HEK293 (cell line): ENCODE results near the gene PDLIM4.

Experiments used
- CTCF ChIA-PET: fragments of 350-600 bp; formaldehyde crosslinking; extraction: SDS; loops from one replicate; lab custom pipeline; 2021; ENCODE audit warnings: antibody characterized with exemption; lab: Yijun Ruan, JAX
- POLR2A ChIA-PET: fragments of 300-600 bp; formaldehyde crosslinking; extraction: SDS; loops from one replicate; lab custom pipeline; 2020; ENCODE audit warnings: antibody characterized with exemption, inconsistent platforms; lab: Yijun Ruan, JAX
- H3K27ac ChIP-seq: fragments of 200-500 bp; sonication (Bioruptor generic); 2 replicates; pipeline ENCODE4 v1.5.1; 2014; ENCODE audit warnings: low read depth, low read length, control low read depth, inconsistent platforms; ENCODE audit errors: extremely low read depth
- H3K36me3 ChIP-seq, 2 experiments: fragments of 200-500 bp in 1 of 2; sonication (Bioruptor generic) in 1 of 2; 1 replicate in 1 of 2; 2 replicates in 1 of 2; pipeline ENCODE4 v1.5.1; 2014 to 2017; ENCODE audit warnings: inconsistent platforms in 2 of 2, low read length in 2 of 2; ENCODE audit not compliant: control insufficient read depth in 2 of 2, insufficient read depth in 1 of 2
- H3K4me1 ChIP-seq: fragments of 200-500 bp; sonication (Bioruptor generic); 2 replicates; pipeline ENCODE4 v1.5.1; 2014; ENCODE audit warnings: mild to moderate bottlenecking, low read length, inconsistent platforms; ENCODE audit not compliant: control insufficient read depth, insufficient read depth
- H3K4me3 ChIP-seq: 2 replicates; pipeline ENCODE4 v1.5.1; 2011; ENCODE audit warnings: low read depth, mild to moderate bottlenecking, control low read depth, low read length, moderate library complexity
- H3K9me3 ChIP-seq: fragments of 200-500 bp; sonication (Bioruptor generic); 2 replicates; pipeline ENCODE4 v1.5.1; 2014; ENCODE audit warnings: low read depth, low read length, inconsistent platforms; ENCODE audit not compliant: control insufficient read depth, insufficient read depth
- BCL11A ChIP-seq: fragments of 450-650 bp; formaldehyde crosslinking; IDR thresholded peaks from 2 replicates; pipeline ENCODE4 v1.5.1; 2016; ENCODE audit warnings: low read depth, missing biosample characterization, missing genetic modification characterization
- OSR2 ChIP-seq: fragments of 450-650 bp; formaldehyde crosslinking; IDR thresholded peaks from 2 replicates; pipeline ENCODE4 v1.5.1; 2016; ENCODE audit warnings: missing biosample characterization, missing genetic modification characterization
- RBAK ChIP-seq: fragments of 450-650 bp; formaldehyde crosslinking; IDR thresholded peaks from 2 replicates; pipeline ENCODE4 v1.5.1; 2016; ENCODE audit warnings: missing biosample characterization, missing genetic modification characterization
- REST ChIP-seq: fragments of 450-650 bp; formaldehyde crosslinking; IDR thresholded peaks from 2 replicates; pipeline ENCODE4 v1.5.1; 2016; ENCODE audit warnings: missing biosample characterization, missing genetic modification characterization
- SCRT1 ChIP-seq: fragments of 450-650 bp; formaldehyde crosslinking; IDR thresholded peaks from 2 replicates; pipeline ENCODE4 v1.5.1; 2016; ENCODE audit warnings: missing biosample characterization, missing genetic modification characterization, borderline replicate concordance
- ZBTB26 ChIP-seq: fragments of 450-650 bp; formaldehyde crosslinking; optimal IDR thresholded peaks from 2 replicates; pipeline ENCODE3; 2016; ENCODE audit warnings: missing biosample characterization, mild to moderate bottlenecking, missing genetic modification characterization
- ZFHX2 ChIP-seq: fragments of 450-650 bp; formaldehyde crosslinking; conservative IDR thresholded peaks from 2 replicates; pipeline ENCODE4 v1.5.1; 2016; ENCODE audit warnings: missing biosample characterization, missing genetic modification characterization
- ZNF174 ChIP-seq: fragments of 450-650 bp; formaldehyde crosslinking; IDR thresholded peaks from 2 replicates; pipeline ENCODE4 v1.5.0; 2017; ENCODE audit warnings: missing biosample characterization, mild to moderate bottlenecking, missing genetic modification characterization
- ZNF19 ChIP-seq: fragments of 450-650 bp; formaldehyde crosslinking; IDR thresholded peaks from 2 replicates; pipeline ENCODE4; 2016; ENCODE audit warnings: missing biosample characterization, missing genetic modification characterization, low read depth
- ZNF211 ChIP-seq: fragments of 450-650 bp; formaldehyde crosslinking; IDR thresholded peaks from 2 replicates; pipeline ENCODE4 v1.5.1; 2016; ENCODE audit warnings: low read depth, missing biosample characterization, missing genetic modification characterization
- ZNF221 ChIP-seq: fragments of 450-650 bp; formaldehyde crosslinking; IDR thresholded peaks from 2 replicates; pipeline ENCODE4 v1.5.1; 2017; ENCODE audit warnings: missing biosample characterization, missing genetic modification characterization, borderline replicate concordance
- ZNF266 ChIP-seq: fragments of 450-650 bp; formaldehyde crosslinking; IDR thresholded peaks from 2 replicates; pipeline ENCODE4 v1.5.1; 2016; ENCODE audit warnings: missing biosample characterization, missing genetic modification characterization, low read depth
- ZNF274 ChIP-seq, 2 experiments: fragments of 200-500 bp in 1 of 2; fragments of 450-650 bp in 1 of 2; sonication (Bioruptor generic) in 1 of 2; formaldehyde crosslinking in 1 of 2; IDR thresholded peaks; 2 replicates each; pipeline versions ENCODE4 v1.5.1 to v1.6.1; 2014 to 2016; ENCODE audit warnings: borderline replicate concordance in 1 of 2, inconsistent platforms in 1 of 2, low read length in 1 of 2, missing biosample characterization in 1 of 2, missing genetic modification characterization in 1 of 2
- ZNF292 ChIP-seq: fragments of 450-650 bp; formaldehyde crosslinking; IDR thresholded peaks from 2 replicates; pipeline ENCODE4 v1.5.1; 2016; ENCODE audit warnings: low read depth, missing biosample characterization, missing genetic modification characterization, borderline replicate concordance
- ZNF350 ChIP-seq: fragments of 450-650 bp; formaldehyde crosslinking; IDR thresholded peaks from 2 replicates; pipeline ENCODE4 v1.5.0; 2017; ENCODE audit warnings: missing biosample characterization, mild to moderate bottlenecking, missing genetic modification characterization
- ZNF510 ChIP-seq: fragments of 450-650 bp; formaldehyde crosslinking; IDR thresholded peaks from 2 replicates; pipeline ENCODE4 v1.5.1; 2018; ENCODE audit warnings: mild to moderate bottlenecking, missing genetic modification characterization, missing biosample characterization; ENCODE audit not compliant: insufficient replicate concordance
- ZNF558 ChIP-seq: fragments of 450-650 bp; formaldehyde crosslinking; IDR thresholded peaks from 2 replicates; pipeline ENCODE4 v1.5.1; 2016; ENCODE audit warnings: missing biosample characterization, missing genetic modification characterization
- ZNF777 ChIP-seq: fragments of 450-650 bp; formaldehyde crosslinking; IDR thresholded peaks from 2 replicates; pipeline ENCODE4 v1.5.1; 2017; ENCODE audit warnings: missing biosample characterization, missing genetic modification characterization, borderline replicate concordance
- TF ChIP-seq, protein P1 (sequence below): fragments of 450-650 bp; formaldehyde crosslinking; IDR thresholded peaks from 2 replicates; pipeline ENCODE4 v1.5.1; 2016; ENCODE audit warnings: missing biosample characterization, missing genetic modification characterization
- TF ChIP-seq, protein P2 (sequence below): fragments of 450-650 bp; formaldehyde crosslinking; IDR thresholded peaks from 2 replicates; pipeline ENCODE4 v1.5.1; 2016; ENCODE audit warnings: missing biosample characterization, missing genetic modification characterization

The PDLIM4 gene

DNA sequence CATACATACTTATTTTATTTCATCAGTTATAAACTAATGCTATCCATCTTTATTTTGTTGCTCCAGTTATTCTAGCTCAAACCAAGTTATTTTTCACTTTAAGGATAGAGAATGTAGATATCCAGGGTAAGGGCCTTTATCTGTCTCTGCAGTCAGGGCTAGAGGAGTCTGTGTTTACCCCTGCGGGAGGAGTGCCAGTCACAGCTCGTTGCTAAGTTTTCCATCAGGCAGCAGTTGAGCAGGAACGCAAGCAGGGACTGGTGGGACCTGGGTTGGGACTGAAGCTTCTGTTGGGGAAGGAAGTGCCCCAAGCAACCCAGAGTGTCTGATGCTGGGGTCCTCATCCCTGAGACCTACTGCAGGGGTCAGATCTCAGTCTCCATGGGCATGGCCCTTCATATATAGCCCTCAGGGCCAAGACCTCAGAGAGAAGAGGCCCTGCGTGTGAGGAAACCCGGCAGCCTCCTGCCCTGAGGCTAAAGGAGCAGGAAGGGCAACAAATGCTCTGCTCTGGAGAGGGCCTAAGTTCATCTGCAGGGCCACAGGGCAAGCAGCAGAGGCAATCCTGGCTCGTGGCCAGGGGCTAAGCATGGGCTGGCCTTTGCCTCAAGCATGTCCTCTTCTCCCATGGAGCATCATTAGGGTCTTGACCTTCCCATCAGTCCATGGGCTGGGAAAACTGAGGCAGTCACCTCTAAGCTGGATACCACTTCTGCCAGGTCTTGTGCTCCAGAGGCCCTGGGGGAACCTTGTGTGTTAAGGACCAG lies 43.3 kb downstream of the PDLIM4 start:
- Histone ChIP-seq H3K4me3 (no peak overlapping the region), H3K36me3 (no peaks in the 10 kb centered on the region), H3K9me3 (no peaks in the 10 kb centered on the region), H3K27ac (no peak overlapping the region), H3K4me1 (no peaks in the 10 kb centered on the region)
- no peak for TF ChIP-seq ZNF274 (IDR thresholded peaks at IDR 0.05; ENCODE audit: low read length)
- TF ChIP-seq ZNF274 (tag by site-specific recombination; IDR thresholded peaks at IDR 0.05; ENCODE audit: borderline replicate concordance), result no peak
- TF ChIP-seq, protein P1, sequence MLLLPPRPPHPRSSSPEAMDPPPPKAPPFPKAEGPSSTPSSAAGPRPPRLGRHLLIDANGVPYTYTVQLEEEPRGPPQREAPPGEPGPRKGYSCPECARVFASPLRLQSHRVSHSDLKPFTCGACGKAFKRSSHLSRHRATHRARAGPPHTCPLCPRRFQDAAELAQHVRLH, result no peak
- no peak for TF ChIP-seq ZNF221
- no peak for TF ChIP-seq ZNF174 (tag by site-specific recombination)
- TF ChIP-seq ZNF777, result no peak
- TF ChIP-seq, all 188 proteins: peak for 0
- POLR2A ChIA-PET, result no interaction called here
- CTCF ChIA-PET, result interaction anchor here (0.9 kb wide), 1 partner anchor 85 kb away, joined by 3 read pairs; no protein-coding TSS in a partner anchor

DNA sequence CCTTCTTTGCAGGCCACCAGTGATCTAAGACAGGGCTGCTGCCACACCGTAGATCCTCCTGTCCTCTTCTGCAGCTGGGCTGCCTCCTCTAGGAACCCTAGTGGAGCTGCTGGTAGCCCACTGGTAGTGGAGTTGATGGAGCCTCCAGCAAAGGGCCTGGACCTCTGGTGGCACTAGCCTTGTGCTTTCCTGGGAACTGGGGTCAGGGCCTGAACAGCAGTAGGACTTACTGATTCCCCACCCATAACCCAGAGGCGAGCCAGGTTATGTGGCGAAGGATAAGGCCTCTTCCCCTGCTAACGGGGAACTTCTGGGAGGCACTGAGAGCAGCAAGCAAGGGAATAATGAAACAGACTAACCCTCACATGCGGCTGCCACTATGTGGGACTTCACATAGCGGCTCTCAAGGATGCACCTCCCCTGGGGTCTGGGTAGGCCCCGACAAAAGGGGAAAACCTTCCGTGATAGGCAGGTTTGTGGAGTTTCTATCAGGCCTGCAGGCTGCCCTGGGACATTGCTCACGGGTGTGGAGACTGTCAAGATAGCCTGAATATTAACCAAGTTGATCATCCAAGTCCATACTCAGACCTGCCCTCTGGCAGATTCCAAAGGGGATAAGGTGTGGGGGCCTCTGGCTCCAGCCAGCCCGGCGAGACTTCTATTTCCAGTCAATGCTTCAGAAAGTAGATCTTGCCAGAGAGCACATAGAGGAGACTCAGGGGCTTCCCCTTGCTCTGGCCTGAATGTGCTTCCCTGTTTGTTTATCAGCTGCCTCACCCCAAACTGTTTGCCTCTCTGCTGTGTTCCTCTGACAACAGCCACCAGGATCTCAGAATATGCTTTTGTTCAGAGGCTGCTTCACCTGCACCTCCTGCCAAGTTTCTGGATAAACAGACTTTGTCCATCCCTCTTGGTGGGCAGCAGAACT lies 44.1 kb downstream of the PDLIM4 start:
- no peak overlapping the region for H3K4me3 ChIP-seq
- no peaks in the 10 kb centered on the region for H3K4me1 ChIP-seq
- ChIA-PET CTCF (interaction anchor here (0.6 to 1.2 kb wide), 3 partner anchors 9 to 85 kb away, joined by 3 to 5 read pairs (median 3); no protein-coding TSS in a partner anchor), POLR2A (interaction anchor here (0.6 kb wide), 1 partner anchor 68 kb away, joined by 3 read pairs; the partner anchor contains the start of gene SLC22A5)
- H3K36me3 ChIP-seq, result no peaks in the 10 kb centered on the region
- no peak overlapping the region for H3K27ac ChIP-seq
- no peaks in the 10 kb centered on the region for H3K9me3 ChIP-seq
- TF ChIP-seq, protein P2, sequence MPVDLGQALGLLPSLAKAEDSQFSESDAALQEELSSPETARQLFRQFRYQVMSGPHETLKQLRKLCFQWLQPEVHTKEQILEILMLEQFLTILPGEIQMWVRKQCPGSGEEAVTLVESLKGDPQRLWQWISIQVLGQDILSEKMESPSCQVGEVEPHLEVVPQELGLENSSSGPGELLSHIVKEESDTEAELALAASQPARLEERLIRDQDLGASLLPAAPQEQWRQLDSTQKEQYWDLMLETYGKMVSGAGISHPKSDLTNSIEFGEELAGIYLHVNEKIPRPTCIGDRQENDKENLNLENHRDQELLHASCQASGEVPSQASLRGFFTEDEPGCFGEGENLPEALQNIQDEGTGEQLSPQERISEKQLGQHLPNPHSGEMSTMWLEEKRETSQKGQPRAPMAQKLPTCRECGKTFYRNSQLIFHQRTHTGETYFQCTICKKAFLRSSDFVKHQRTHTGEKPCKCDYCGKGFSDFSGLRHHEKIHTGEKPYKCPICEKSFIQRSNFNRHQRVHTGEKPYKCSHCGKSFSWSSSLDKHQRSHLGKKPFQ (tag by site-specific recombination), result no peak
- TF ChIP-seq ZNF558 (tag by site-specific recombination), result no peak
- no peak for TF ChIP-seq ZNF510 (tag by site-specific recombination)
- TF ChIP-seq SCRT1 (tag by site-specific recombination), result no peak
- TF ChIP-seq ZNF292 (tag by site-specific recombination), result no peak

DNA sequence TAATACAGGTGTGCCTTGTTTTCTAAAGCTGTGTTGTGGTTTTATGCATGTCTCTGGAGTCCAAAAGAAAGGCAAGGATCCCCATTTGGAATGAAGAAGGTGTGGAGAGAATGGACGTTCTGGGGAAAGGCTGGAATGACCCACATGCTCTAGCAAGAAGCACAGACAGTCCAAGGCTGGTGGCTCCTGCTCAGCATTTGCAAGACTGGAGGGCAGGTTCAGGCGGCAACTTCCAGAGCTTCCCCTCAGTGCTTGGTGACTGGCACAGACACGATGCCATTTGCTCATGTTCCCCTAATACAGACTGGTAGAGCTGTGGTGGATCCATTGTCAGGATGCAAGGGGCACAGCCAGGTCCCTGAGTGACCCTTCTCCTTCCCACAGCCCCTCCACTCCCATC lies 44.9 kb downstream of the PDLIM4 start:
- TF ChIP-seq OSR2 (tag by site-specific recombination) (no peak), ZFHX2 (tag by site-specific recombination) (no peak), REST (no peak), ZNF350 (tag by site-specific recombination) (no peak), ZNF266 (tag by site-specific recombination) (no peak), ZNF19 (no peak), RBAK (tag by site-specific recombination) (no peak), BCL11A (tag by site-specific recombination) (no peak), ZNF211 (tag by site-specific recombination) (no peak), ZBTB26 (tag by site-specific recombination) (no peak)
- TF ChIP-seq, all 188 proteins: peak for 0
- Histone ChIP-seq H3K4me3 (no peak overlapping the region), H3K27ac (no peak overlapping the region), H3K4me1 (no peaks in the 10 kb centered on the region), H3K36me3 (no peaks in the 10 kb centered on the region), H3K9me3 (no peaks in the 10 kb centered on the region)
- ChIA-PET CTCF (interaction anchor here (0.6 to 1.2 kb wide), 2 partner anchors 8 to 64 kb away, joined by 3 to 5 read pairs; no protein-coding TSS in a partner anchor), POLR2A (interaction anchor here (0.6 to 2.0 kb wide), 2 partner anchors 9 to 67 kb away, joined by 3 to 15 read pairs; partner anchors contain the start of genes SLC22A4 and SLC22A5)
